Bronchial epithelial cell (primary cell): ENCODE results near the gene TRIB2. TPM values are rescaled to one million over a fixed set of nuclear protein-coding genes. Genes with fewer than 3 reads are reported as not detected.

Source experiments
- DNase-seq: peaks from one replicate; pipeline ENCODE4 v3.0.0-alpha.2; 2010; ENCODE audit warnings: low read depth
- FAIRE-seq: peaks from 2 replicates; lab custom pipeline; 2011; peaks lifted over from hg19 to GRCh38; lab: Jason Lieb, UNC
- H3K27me3 ChIP-seq: 2 replicates; pipeline ENCODE4 v1.5.1; 2011; ENCODE audit warnings: low read length; ENCODE audit not compliant: control insufficient read depth, insufficient read depth
- H3K36me3 ChIP-seq: 2 replicates; pipeline ENCODE4 v1.5.1; 2011; ENCODE audit warnings: low read length; ENCODE audit not compliant: control insufficient read depth, insufficient read depth
- H3K4me3 ChIP-seq: 2 replicates; pipeline ENCODE4 v1.5.1; 2011; ENCODE audit warnings: mild to moderate bottlenecking, low read depth, low read length, control low read depth
- CTCF ChIP-seq: IDR thresholded peaks from 2 replicates; pipeline ENCODE4 v1.5.1; 2011; ENCODE audit warnings: mild to moderate bottlenecking, moderate library complexity, low read length, control low read depth, inconsistent platforms; ENCODE audit not compliant: insufficient read depth, severe bottlenecking
- total RNA-seq: library from RNA; depleted of rRNA; stranded (reverse); fragments of >200 nt; gene quantifications from 2 replicates; pipeline ENCODE4 v1.2.1, GENCODE V29; 2014

Gene TRIB2
- total RNA-seq, 1 donor from 2014 or later, result 7.6 TPM

GRCh38 chr2:12705742-12706141 is 11.0 kb upstream of the TRIB2 start:
- Histone ChIP-seq H3K27me3 (no peaks in the 10 kb centered on the region), H3K36me3 (no peaks in the 10 kb centered on the region), H3K4me3 (no peak overlapping the region)
- no peak for FAIRE-seq
- DNase-seq, result no peak
- TF ChIP-seq CTCF, result no peak

- H3K36me3 ChIP-seq, result no peaks in the 10 kb centered on the region
- DNase-seq, result no peak
- no peak for TF ChIP-seq CTCF
- H3K4me3 ChIP-seq, result no peak overlapping the region
- FAIRE-seq, result no peak
- no peaks in the 10 kb centered on the region for H3K27me3 ChIP-seq
Measured at GRCh38 chr2:12708508-12709206, 8.1 kb upstream of the TRIB2 start.

GRCh38 chr2:12709207-12709522 is 7.6 kb upstream of the TRIB2 start:
- no peak for TF ChIP-seq CTCF
- Histone ChIP-seq H3K4me3 (no peak overlapping the region), H3K36me3 (no peaks in the 10 kb centered on the region), H3K27me3 (no peaks in the 10 kb centered on the region)
- no peak for DNase-seq
- FAIRE-seq, result no peak

- no peak for DNase-seq
- FAIRE-seq, result no peak
- TF ChIP-seq CTCF, result no peak
- H3K4me3 ChIP-seq, result no peak overlapping the region
- H3K36me3 ChIP-seq, result no peaks in the 10 kb centered on the region
- H3K27me3 ChIP-seq, result no peaks in the 10 kb centered on the region
Measured at GRCh38 chr2:12710301-12710700, 6.4 kb upstream of the TRIB2 start.

- no peak for FAIRE-seq
- no peak for DNase-seq
- H3K36me3 ChIP-seq, result no peaks in the 10 kb centered on the region
- H3K4me3 ChIP-seq, result no peak overlapping the region
- TF ChIP-seq CTCF, result no peak
- no peaks in the 10 kb centered on the region for H3K27me3 ChIP-seq
Measured at GRCh38 chr2:12711339-12711738, 5.4 kb upstream of the TRIB2 start.

- no peak for TF ChIP-seq CTCF
- Histone ChIP-seq H3K36me3 (no peaks in the 10 kb centered on the region), H3K4me3 (no peak overlapping the region), H3K27me3 (no peaks in the 10 kb centered on the region)
- FAIRE-seq (no peak), DNase-seq (no peak)
Measured at GRCh38 chr2:12712881-12713280, 3.9 kb upstream of the TRIB2 start.
